GM13977 (cell line): ENCODE results near the gene DLGAP5.

Source experiments
- DNase-seq: peaks from one replicate; pipeline ENCODE4 v3.0.0; 2012; ENCODE audit warnings: low spot score
- CTCF ChIP-seq: IDR thresholded peaks from 2 replicates; pipeline ENCODE4 v1.5.1; 2012; ENCODE audit warnings: mild to moderate bottlenecking, control low read depth; ENCODE audit not compliant: insufficient read depth; ENCODE audit errors: extremely low read depth, missing control alignments
- in situ Hi-C: fragments of 300-500 bp; cut with MboI; formaldehyde crosslinking; loops from one replicate; pipeline ENCODE4 v1.12.0; 2022; ENCODE audit warnings: low sequenced_read_pairs, low pct_unique_long_range_greater_than_20kb, mixed read lengths, inconsistent platforms; ENCODE audit not compliant: unreplicated experiment

DLGAP5 gene

DNA sequence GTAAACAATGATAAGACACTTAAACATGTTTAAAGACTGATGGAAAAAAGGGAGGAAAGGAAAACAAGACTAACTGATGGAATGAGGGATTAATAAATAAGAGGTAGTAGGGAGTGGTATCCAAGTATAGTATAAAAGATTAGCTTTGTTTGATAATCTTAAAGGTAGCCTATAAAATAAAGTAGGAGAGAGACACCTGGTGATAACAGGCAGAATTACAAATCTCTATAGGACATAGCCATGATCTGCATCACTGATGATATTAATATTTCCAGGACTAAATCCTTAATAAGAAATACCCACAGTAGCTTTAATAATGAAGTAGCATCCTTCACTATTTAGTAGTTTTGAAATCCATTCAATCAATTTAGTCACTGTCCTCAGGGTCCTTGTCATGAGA, 30.4 kb downstream of the DLGAP5 start:
- in situ Hi-C loops, result no loop called here
- peak; percentile 40 for DNase-seq
- TF ChIP-seq CTCF, result peak; percentile 53

GRCh38 chr14:55158412-55158811, 33.0 kb downstream of the DLGAP5 start:
- no peak for TF ChIP-seq CTCF
- no peak for DNase-seq
- in situ Hi-C loops, result no loop called here

GRCh38 chr14:55157080-55157479, 34.3 kb downstream of the DLGAP5 start:
- in situ Hi-C loops, result no loop called here
- DNase-seq, result no peak
- TF ChIP-seq CTCF, result no peak

DNA sequence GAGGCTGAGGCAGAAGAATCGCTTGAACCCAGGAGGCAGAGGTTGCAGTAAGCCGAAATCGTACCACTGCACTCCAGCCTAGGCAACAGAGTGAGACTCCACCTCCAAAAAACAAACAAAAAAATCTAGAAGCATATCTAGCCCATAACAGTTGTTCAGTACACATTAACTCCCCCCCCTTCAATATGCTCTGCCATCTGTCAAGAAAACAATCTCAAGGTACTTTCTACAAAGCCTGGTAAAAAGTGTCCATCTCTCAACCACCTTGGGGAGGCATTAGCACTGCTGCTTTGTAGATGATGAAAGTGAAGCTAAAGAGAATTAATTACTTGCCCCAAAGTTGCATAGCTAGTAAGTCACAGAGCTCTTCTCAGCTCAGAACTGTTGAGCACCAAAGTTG, 37.4 kb downstream of the DLGAP5 start:
- in situ Hi-C loops, result no loop called here
- no peak for TF ChIP-seq CTCF
- no peak for DNase-seq

DNA sequence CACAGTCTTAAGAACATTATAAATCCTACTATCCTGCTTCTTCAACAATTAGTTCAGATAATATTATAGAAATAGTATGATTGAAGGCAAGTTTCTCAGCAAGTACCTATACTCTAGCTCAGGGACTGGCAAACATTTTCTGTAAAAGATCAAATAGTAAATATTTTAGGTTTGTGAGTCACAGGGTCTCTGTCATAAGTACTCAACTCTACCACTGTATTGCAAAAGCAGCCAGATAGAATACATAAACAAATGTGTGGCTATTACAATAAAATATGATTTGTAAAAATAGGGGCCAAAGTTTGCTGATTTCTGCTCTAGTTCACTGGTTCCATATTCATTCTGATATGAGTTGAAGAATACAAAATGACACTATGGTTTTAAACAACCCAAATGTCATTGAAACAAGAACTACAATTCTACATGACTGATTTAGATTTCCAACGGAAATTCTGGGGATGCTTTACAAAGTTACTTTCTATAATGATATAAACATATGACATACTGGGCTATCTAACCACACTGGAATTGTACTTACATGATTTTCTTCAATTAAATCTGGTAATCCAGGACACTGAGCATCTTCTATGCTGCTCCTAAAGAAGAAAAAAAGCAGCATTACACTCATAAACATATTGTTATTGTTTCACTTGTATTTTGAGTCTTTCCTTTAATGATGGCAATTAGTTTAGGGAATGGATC, 39.2 kb downstream of the DLGAP5 start:
- TF ChIP-seq CTCF, result no peak
- no peak for DNase-seq
- in situ Hi-C loops, result no loop called here

- in situ Hi-C loops, result no loop called here
- no peak for TF ChIP-seq CTCF
- no peak for DNase-seq
Measured at GRCh38 chr14:55151601-55152000, 39.8 kb downstream of the DLGAP5 start.
